Activated gamma-delta T cell treated with Interleukin-2 at 50 U/mL for 16 hours (primary cell): ENCODE results near the gene KLRK1.
"Not testable (repeated sequence)": the region's sequence is repeated elsewhere in the genome, so short reads cannot be mapped to it uniquely, and the experiment has no call there.

Experiments used
- DNase-seq: peaks from one replicate; pipeline ENCODE4 v3.0.0-alpha.2; 2020

The KLRK1 gene

GRCh38 chr12:10361622-10362021 is 28.2 kb downstream of the KLRK1 start:
- no peak for DNase-seq

DNA sequence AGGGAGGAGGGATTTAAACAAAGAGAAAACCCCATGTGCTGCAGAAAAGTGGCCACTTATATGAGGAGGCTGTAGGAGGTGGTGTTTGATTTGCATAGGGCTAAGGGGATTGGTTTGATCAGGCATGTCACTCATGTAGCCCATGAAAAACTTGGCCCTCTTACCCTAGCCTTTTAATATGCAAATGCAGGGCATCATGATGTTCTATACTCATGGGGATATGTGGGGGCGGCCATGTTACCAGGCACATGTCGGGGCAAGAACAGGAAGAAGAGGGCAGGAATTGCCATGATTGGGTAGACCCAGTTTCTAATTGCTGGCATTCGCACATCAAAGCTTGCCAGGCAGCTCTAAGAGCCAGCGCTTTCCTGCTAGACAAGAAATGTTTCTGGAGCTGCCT is 28.8 kb downstream of the KLRK1 start:
- DNase-seq: no peak

DNA sequence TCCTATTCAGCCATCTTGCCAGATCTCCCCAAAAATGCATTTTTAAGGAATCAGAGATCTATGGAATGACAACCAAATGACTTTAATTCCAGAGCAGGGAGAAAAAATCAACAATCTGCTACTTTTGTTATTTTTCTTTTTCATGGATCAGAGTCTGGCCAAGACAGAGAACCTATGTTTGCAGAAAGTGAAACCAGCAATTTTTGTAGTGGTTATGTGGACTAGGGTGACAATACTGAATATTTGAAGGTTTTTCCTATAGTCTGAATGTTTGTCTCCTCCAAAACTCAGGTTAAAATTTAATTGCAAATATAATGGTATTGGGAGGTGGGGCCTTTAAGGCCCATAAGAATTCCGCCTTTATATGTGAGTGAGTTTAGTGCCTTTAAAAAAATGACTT is 30.9 kb downstream of the KLRK1 start:
- no peak for DNase-seq

GRCh38 chr12:10358131-10358530 is 31.7 kb downstream of the KLRK1 start:
- DNase-seq: no peak

- DNase-seq: no peak
These were observed 35.3 kb downstream of the KLRK1 start for GRCh38 chr12:10354502-10354901.

GRCh38 chr12:10354071-10354470 is 35.8 kb downstream of the KLRK1 start:
- no peak for DNase-seq

DNA sequence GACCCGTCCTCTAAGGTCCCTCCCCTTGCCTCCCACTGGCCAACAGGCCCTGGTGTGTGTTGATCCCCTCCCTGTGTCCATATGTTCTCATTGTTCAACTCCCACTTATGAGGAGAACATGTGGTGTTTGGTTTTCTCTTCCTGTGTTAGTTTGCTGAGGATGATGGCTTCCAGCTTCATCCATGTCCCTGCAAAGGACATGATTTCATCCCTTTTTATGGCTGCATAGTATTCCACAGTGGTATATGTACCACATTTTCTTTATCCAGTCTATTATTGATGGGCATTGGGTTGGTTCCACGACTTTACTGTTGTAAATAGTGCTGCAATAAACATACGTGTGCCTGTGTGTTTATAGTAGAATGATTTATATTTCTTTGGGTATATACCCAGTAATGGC is 38.4 kb downstream of the KLRK1 start:
- DNase-seq: not testable (repeated sequence)

- no peak for DNase-seq
These were observed 47.8 kb downstream of the KLRK1 start for GRCh38 chr12:10341892-10342509.

DNA sequence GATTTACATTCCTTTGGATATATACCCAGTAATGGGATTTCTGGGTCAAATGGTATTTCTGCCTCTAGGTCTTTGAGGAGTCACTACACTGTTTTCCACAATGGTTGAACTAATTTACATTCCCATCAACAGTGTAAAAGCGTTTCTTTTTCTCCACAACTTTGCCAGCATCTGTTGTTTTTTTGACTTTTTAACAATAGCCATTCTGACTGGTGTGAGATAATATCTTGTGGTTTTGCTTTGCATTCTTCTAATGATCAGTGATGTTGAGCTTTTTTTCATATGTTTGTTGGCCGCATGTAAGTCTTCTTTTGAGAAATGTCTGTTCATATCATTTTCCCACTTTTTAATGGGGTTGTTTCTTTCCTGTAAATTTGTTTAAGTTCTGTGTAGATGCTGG is 48.9 kb downstream of the KLRK1 start:
- not testable (repeated sequence) for DNase-seq

DNA sequence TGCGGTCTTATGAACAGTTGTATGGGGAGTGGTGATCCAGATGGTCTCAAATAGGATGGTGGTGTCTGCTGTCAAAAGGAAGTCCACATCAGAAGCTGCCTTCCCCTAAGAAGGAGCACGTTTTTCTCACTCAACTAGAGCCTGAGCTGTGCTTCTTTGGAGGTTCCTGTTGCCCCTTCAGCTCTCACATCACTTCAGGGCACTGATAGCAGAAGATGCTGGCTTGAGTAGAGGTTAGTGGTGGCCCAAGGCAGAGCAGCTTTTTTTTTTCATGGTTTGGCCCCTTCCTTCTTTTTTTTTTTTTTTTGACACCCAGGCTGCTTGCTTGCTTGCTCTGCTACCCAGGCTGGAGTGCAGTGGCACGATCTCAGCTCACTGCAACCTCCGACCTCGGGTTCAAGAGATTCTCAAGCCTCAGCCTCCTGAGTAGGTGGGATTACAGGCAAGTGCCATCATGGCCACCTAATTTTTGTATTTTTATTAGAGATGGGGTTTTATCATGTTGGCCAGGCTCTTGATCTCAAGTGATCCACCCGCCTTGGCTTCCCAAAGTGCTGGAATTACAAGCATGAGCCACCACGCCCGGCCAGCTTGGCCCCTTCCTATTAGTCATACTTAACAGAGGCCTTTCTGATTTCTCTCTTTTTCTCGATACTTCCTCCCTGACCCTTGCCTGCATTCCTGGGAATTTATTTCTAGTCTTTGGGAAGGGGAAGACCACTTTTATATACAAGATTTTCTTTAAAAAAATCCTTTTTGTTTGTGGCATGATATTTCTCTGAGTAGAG is 50.6 kb downstream of the KLRK1 start:
- no peak for DNase-seq

- DNase-seq: not testable (repeated sequence)
These were observed 51.4 kb downstream of the KLRK1 start for GRCh38 chr12:10338470-10338869.

DNA sequence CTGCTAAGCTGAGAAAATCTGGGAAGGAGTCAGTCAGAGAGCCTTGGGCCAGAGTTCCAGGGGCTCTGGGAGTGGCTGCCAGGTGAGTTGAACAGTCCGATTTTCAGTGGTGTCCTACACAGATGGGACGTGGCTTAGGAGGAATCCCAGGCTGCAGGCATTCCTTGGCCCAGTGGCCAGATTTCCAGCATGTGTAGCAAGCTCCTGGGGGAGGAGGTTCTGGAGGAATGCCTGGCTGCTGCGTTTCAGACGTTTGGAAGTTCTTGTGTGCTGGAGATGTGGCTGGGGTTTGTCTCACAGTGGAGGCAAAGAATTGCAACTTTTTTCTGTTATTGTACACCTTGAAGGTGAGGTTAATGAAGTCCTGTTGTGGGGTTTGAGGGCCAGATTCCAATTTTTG is 53.6 kb downstream of the KLRK1 start:
- not testable (repeated sequence) for DNase-seq

DNA sequence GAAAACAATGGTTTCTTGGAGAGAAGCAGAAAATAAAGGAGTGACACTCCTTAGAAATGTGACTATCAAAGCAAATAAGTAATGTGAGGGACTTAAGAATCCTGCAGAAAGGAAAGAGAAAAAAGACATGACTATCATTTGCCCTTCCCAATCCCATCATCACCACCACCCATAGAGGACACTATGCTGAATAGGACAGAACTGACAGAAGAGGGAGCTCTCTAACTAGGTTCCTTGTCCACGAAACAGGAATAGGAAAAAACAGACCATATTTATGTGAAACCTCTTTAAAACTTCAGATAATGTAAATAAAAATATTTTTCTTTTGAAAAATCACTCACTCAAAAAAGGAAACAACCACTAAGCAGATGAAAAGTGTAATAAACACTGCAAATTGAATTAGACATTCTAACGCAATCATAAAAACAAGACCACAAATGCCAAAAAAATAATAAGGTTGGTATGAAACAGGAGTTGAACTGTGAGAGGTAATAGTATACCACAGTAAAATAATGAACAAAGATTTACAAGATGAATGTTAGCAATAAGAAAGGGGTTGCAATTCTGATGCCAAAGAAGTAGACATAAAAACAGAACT is 58.1 kb downstream of the KLRK1 start:
- DNase-seq: no peak

GRCh38 chr12:10328691-10329090 is 61.1 kb downstream of the KLRK1 start:
- DNase-seq: not testable (repeated sequence)
